ENCODE results near the gene MTHFR. TPM values are rescaled to one million over a fixed set of nuclear protein-coding genes. Genes with fewer than 3 reads are reported as not detected.

MTHFR gene
- total RNA-seq, 4 donors from 2014 or later, result 25.9 to 41.8 (median 33.0) TPM

DNA sequence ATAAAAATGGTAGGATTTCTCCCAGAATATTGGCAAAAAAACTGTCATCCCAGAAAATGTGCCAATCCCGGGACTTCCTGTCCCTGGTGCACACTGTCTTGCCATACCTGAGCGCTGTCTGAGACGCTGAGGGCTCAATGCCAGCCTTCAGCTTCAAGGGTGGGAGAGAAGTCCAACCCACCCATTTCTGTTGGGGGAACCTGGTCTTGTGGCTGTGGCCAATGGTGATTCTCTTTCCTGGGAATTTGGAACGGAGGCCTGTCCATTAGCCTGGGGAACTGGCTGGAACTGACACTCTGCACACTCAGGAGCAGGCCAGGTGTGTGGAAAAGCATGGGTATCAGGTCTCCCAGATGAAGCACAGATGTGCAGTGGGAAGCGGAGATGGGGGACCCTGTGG is 6.7 kb downstream of the MTHFR start:
- no peak overlapping the region for H3K4me3 ChIP-seq (ENCODE audit: low read depth, poor library complexity, severe bottlenecking)
- no peak for DNase-seq (ENCODE audit: low spot score in 2 of 2)
- intact Hi-C loops (cut with DNase I; ENCODE audit: low total_unique reads), result no loop called here
- TF ChIP-seq POLR2A (IDR thresholded peaks at IDR 0.05) (no peak), CTCF (IDR thresholded peaks at IDR 0.05) (no peak)
- 87 to 92% methylated on average over 5 of the region's 5 CpGs for WGBS, 2 donors

DNA sequence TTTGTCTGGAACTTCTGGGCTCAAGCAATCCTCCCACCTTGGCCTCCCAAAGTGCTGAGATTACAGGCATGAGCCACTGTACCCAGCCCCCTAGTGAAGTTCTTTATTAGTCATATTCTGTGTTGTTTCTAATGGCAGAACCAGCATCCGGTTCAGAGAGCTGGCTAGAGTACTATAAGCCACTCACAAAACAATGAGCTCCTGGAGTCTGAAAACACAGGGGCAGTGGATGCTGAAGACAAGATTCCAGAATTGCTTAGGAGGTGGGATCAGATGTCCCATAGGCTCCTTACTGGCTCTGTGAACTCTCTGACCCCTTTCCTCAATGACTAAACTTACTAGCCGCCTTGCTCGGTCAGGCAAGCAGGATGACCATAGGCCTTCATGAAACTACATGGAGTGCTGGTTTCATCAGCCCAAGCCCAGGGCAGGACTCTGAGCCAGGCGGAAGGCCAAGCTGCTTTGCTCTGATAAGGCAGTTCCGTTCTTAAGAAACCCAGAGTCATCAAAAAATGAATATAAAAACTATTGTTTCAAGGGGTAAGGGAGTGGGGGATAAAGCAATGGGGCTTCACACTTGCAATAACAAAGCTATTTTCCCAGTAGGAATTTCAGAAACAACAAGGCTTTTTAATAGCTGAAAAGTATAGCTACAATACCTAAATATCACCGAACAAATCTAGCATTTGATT is 8.1 kb downstream of the MTHFR start:
- no peak for DNase-seq (ENCODE audit: low spot score in 2 of 2)
- TF ChIP-seq POLR2A (IDR thresholded peaks at IDR 0.05), result no peak
- no peak for TF ChIP-seq CTCF (IDR thresholded peaks at IDR 0.05)
- intact Hi-C loops (cut with DNase I; ENCODE audit: low total_unique reads), result no loop called here
- no peak overlapping the region for H3K4me3 ChIP-seq (ENCODE audit: low read depth, poor library complexity, severe bottlenecking)
- 71 to 87% methylated on average over 6 of the region's 6 CpGs for WGBS, 2 donors

DNA sequence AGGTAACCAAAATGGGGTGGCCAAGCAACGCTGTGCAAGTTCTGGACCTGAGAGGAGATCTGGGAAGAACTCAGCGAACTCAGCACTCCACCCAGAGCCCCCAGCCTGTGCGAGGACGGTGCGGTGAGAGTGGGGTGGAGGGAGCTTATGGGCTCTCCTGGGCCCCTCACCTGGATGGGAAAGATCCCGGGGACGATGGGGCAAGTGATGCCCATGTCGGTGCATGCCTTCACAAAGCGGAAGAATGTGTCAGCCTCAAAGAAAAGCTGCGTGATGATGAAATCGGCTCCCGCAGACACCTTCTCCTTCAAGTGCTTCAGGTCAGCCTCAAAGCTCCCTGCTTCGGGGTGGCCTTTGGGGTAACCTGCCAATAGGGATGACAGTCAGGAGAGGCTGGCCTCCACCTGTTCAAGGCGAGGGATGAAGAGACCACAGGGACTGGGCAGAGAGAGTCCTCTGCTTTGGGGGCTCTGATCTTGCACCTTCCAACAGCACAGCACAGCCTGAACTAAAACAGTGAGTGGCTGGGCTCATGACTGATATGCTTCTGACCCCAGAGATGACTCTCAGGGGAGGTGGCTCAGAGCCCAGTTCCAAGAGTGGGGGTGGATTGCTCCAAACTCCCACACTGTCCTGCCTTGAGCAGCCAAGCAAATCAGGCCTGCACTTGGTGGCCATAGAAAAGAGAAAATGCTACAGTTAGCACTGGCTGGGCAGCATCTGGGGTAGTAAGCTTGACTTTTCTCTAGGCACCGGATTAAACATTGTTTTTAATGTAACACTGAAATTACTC is 9.5 kb downstream of the MTHFR start:
- no peak for TF ChIP-seq POLR2A (IDR thresholded peaks at IDR 0.05)
- no peak for TF ChIP-seq CTCF (IDR thresholded peaks at IDR 0.05)
- DNase-seq (ENCODE audit: low spot score in 2 of 2), result no peak
- H3K4me3 ChIP-seq (ENCODE audit: low read depth, poor library complexity, severe bottlenecking), result no peak overlapping the region
- 81 to 90% methylated on average over 15 of the region's 15 CpGs for WGBS, 2 donors
- intact Hi-C loops (cut with DNase I; ENCODE audit: low total_unique reads), result no loop called here

DNA sequence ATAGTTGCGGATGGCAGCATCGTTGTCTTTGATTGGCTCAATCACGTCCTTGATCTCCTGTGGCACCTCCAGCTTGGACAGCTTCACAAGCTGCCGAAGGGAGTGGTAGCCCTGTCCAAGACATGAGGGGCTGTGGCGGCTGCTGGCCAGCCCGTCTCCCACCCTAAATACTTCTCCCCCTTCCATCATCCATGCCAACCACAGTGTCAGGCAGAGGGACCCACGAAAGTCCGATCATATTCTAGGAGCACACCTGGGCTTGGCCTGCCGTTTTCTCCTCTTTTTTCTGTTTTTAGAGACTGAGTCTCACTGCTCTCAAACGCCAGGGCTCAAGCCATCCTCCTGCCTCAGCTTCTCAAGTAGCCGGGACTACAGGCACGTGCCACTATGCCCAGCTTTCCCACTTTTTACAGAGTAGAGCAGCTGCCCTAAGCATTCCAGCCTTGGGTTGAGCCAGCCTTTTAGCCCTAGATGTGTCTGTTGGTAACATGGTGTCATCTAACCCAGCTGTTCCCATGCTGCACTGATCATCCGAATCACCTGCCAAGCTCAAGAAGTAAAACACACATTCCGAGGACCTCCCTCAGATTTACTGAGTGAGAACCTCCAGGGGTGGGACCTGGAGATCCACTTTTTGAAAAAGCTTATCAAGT is 10.4 kb downstream of the MTHFR start:
- no peak overlapping the region for H3K4me3 ChIP-seq (ENCODE audit: low read depth, poor library complexity, severe bottlenecking)
- 85 to 92% methylated on average over 14 of the region's 14 CpGs for WGBS, 2 donors
- intact Hi-C loops (cut with DNase I; ENCODE audit: low total_unique reads), result no loop called here
- TF ChIP-seq CTCF (IDR thresholded peaks at IDR 0.05), result no peak
- no peak for TF ChIP-seq POLR2A (IDR thresholded peaks at IDR 0.05)
- DNase-seq (ENCODE audit: low spot score in 2 of 2), result no peak

- intact Hi-C loops (cut with DNase I; ENCODE audit: low total_unique reads), result no loop called here
- 91 to 93% methylated on average over 14 to 19 of the region's 19 CpGs for WGBS, 2 donors
- no peak overlapping the region for H3K4me3 ChIP-seq (ENCODE audit: low read depth, poor library complexity, severe bottlenecking)
- TF ChIP-seq CTCF (IDR thresholded peaks at IDR 0.05) (no peak), POLR2A (IDR thresholded peaks at IDR 0.05) (no peak)
- DNase-seq (ENCODE audit: low spot score in 2 of 2), result no peak
Measured at GRCh38 chr1:11794446-11795237, 11.1 kb downstream of the MTHFR start.
